ENCODE data around the gene DCD.

DCD gene

GRCh38 chr12:54605138-54605970, 42.8 kb downstream of the DCD start:
- no peak for DNase-seq

GRCh38 chr12:54604436-54604835, 43.7 kb downstream of the DCD start:
- DNase-seq, result no peak

GRCh38 chr12:54603872-54604271, 44.3 kb downstream of the DCD start:
- DNase-seq, result no peak

GRCh38 chr12:54603173-54603814, 44.9 kb downstream of the DCD start:
- peak in 1 of 2 experiments; percentile 60 for DNase-seq

- DNase-seq, result no peak
Observed at GRCh38 chr12:54602661-54603060, 45.5 kb downstream of the DCD start.

GRCh38 chr12:54601841-54602240, 46.3 kb downstream of the DCD start:
- DNase-seq, result peak in 1 of 2 experiments; percentile 11

GRCh38 chr12:54598970-54599369, 49.2 kb downstream of the DCD start:
- DNase-seq, result no peak

- peak in 1 of 2 experiments; percentile 65 for DNase-seq
Observed at GRCh38 chr12:54596526-54596946, 51.6 kb downstream of the DCD start.

GRCh38 chr12:54595471-54595870, 52.7 kb downstream of the DCD start:
- DNase-seq, result no peak

Data from NCI-H526 (cell line).